HG03135 (cell line): ENCODE measurements around the gene ARID2.
A peak's percentile ranks its signal among the peaks of the same experiment; 100 is the strongest.

Experiments
- ATAC-seq: cut with Tn5 transposase; IDR thresholded peaks from one replicate; pipeline ENCODE4 v1.9.1; 2021; ENCODE audit warnings: mild to moderate bottlenecking, moderate library complexity; ENCODE audit not compliant: unreplicated experiment

ARID2 gene

DNA sequence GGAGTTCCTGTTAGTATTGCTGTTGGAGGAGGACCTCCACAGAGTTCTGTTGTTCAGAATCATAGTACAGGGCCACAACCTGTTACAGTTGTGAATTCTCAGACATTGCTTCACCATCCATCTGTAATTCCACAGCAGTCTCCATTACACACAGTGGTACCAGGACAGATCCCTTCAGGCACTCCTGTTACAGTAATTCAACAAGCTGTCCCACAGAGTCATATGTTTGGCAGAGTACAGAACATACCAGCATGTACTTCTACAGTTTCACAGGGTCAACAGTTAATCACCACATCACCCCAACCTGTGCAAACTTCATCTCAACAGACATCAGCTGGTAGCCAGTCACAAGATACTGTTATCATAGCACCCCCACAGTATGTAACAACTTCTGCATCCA lies 120.8 kb downstream of the ARID2 start:
- no peak for ATAC-seq

DNA sequence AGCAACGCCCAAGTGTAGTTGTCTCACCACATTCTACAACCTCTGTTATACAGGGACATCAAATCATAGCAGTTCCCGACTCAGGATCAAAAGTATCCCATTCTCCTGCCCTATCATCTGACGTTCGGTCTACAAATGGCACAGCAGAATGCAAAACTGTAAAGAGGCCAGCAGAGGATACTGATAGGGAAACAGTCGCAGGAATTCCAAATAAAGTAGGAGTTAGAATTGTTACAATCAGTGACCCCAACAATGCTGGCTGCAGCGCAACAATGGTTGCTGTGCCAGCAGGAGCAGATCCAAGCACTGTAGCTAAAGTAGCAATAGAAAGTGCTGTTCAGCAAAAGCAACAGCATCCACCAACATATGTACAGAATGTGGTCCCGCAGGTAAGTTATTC lies 123.0 kb downstream of the ARID2 start:
- ATAC-seq = no peak

DNA sequence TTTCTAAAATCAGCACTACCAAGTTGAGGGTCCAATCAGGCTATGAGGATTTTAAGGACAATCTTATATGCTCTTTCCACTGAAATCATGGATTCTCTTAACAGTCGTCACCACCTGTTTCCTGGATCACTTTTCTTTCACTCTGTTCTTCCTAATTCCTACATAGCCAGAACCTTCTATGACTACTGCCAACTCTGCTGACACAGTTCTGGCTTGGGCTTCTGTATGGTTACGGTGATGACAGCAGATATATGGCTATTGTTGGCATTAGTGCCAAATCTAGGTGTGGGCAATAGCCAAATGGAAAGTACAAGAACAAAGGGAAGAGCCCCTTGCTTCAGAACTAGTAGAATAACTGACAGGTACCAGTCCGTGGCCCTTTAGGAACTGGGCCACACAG lies 124.0 kb downstream of the ARID2 start:
- no peak for ATAC-seq

DNA sequence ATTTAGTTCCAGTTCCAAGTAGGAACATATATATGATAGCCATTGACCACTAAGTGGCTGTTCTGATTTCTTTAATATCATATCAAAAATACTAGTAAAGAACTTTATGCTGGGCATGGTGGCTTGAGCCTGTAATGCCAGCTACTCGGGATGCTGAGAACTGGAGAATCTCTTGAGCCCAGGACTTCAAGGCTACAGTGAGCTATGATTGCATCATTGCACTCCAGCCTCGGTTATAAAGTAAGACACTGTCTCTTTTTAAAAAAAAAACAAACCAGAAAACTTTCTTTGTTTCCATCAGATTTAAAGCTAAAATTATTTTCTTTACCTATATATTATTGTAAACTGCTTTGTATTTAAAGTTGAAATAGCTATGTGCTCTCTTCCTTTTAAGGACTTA lies 133.8 kb downstream of the ARID2 start:
- ATAC-seq = no peak

DNA sequence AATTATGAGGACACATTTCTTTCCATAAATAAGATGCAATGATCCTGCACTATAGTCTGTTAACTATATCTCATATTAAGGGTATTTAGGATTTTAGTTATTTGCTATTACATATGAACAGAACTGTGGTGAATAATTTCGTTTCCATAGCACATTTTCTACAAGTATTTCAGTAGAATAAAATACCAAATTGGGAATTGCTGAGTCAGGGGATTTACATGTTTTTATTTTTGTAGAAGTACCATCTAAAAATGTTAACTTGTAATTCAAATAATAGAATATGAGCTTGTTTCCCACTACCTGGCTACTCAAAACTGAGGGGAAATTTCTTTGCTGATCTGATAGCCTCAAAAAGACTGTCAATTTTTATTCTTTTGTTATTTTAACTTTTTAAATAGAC lies 136.8 kb downstream of the ARID2 start:
- no peak for ATAC-seq

DNA sequence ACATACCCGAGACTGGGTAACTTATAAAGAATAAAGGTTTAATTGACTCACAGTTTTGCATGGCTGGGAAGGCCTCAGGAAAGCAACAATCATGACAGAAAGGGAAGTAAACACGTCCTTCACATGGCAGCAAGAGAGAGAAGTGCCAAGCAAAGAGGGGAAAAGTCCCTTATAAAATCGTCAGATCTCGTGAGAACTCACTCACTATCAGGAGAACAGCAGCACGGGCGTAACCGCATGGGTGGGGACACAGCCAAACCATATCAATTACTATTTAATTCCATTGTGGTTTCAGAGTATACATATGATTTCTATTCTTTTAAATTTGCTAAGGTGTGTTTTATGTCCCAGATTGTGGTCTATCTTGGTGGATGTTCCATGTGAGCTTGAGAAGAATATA lies 142.9 kb downstream of the ARID2 start:
- ATAC-seq = no peak

DNA sequence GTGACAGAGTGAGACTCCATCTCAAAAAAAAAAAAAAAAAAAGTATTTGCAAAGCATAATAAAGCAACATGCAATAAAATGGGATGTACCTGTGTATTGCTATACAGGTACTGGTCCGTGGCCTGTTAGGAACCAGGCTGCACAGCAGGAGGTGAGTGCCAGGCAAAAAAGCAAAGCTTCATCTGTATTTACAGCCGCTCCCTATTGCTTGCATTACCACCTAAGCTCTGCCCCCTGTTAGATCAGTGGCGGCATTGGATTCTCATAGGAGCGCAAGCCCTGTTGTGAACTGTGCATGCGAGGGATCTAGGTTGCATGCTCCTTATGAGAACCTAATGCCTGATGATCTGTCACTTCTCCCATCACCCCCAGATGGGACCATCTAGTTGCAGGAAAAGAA lies 147.6 kb downstream of the ARID2 start:
- ATAC-seq = no peak

DNA sequence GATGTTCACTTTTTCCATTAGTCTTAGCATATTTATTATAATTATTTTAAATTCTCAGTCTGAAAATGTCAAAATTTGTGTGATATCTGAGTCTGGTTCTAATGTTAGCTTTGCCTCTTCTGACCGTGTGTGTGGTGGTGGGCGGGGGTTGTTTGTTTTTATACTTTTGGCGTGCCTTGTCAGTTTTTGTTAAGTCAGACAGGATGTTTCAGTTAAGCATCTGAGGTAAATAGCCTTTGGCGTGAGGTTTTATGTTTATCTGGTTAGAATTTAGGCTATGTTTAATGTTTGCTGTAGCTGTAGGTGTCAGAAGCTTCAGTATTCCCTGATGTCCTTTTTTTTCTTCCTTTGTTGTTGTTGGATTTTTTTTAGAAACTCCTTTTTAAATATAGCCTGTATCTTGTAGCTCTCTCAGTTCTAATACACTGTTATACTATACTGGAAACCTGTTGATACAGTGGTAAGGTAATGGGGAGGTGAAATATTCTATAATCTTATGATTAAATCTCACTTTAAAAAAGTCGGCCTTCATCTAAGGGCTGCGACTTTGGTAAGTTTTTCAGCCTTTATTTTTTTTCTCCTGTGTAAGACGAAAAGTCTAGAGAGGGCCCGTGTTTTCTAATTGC lies 149.2 kb downstream of the ARID2 start:
- no peak for ATAC-seq

DNA sequence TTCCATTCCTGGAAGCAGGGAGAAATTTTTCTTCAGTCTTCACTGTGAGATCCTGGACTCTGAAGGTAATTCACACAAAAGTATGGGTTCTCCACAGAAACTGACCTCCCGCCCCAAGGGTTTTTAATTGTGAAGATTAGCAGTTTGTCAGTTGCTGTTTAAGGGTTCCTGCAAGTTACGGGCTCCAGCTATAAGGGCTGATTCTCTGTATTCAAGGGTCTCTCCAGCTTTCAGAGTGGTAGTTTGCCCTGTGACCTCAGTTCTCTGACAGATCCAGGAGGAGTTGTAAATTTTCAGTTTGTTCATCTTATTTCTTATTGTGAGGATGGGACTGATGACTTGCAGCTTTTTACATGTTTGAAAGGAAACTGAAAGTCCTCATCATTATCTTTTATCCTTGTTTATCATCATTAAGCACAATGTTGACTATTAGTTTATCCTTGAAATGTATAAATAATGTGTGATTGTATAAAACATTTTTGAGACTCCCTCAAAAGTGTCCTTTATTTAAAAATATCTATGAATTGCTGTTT lies 149.9 kb downstream of the ARID2 start:
- no peak for ATAC-seq

DNA sequence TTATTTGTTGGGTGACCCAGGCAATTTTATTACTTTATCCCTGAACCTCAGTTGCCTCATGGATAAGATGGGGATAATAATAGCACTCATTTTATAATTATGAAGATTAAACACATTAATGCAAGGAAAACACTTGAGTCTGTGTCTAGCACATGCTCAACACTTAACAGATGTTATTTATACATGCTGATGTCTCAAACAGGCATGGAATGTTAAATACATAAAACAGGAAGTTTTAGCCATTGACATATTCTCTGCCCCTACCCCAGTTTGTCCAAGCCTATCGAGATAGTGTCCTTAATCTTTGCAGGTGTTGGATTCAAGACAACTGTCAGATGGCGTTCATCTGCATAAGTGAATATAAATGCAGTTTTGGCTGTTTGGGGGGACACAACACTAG lies 151.0 kb downstream of the ARID2 start:
- ATAC-seq = no peak

DNA sequence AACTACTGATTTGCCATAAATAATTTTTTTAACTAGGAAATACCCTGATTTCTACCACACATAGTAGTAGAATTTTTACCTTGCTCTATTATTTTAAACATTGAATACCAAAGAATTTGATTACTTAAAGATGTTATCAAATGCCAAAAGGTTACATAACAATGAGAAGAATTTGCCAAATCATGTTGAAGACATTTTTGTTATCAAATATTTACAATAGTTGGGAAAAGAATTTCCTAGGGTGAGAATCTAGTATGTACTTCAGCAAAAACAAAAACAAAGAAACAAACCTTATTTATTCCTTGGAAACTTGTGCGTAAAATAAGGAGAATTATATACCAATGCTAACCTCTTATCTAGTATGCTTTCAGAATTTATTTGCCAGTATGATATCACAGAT lies 153.7 kb downstream of the ARID2 start:
- ATAC-seq = no peak

DNA sequence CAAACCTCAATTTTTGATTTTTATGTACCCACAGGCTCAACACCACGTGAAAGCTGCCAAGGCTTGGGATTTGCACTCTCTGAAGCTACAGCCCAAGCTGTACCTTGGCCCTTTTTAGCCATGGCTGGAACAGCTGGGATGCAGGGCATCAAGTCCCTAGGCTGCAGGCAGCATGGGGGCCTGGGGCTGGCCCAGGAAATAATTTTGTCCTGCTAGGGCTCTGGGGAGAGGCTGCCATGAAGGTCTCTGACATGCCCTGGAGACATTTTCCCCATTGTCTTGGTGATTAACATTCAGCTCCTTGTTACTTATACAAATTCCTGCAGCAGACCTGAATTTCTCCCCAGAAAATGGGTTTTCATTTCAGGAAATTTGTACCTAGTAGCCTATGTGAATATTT lies 157.2 kb downstream of the ARID2 start:
- no peak for ATAC-seq

DNA sequence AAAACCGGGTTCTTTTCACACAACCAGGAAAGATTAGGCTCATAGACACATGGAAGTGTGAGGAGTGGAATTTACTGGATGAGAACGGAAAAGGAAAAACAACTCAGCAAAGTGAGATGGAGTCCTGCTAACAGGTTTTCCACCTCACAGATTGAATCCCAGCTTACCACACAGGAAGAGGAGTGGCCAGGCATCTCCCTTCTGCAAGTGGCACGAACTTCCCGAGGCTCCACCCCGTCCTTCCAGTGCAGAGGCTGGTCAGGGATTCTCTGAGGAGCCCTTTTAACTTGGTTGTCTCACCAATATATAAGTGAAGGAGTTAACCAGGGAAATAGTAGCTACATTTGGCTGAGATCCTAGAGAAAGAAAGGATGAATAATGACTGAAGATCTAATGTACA lies 158.0 kb downstream of the ARID2 start:
- ATAC-seq = no peak

DNA sequence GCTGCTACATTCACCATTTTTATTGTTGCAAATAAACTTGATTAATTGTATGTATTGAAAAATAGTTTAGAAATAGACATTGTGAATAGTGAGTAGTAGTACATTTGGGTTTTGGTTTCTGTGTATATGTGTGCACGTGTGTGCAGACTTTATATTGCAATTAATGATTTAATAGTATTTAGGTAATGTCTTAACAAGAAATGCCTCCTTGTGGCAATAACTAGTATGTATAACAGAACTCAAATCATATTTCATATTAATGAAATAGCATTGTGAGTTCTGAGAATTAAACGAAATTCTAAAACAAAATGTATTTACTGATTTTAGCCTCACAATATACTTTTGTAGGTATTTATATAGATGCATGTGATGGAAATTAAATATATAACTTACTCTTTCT lies 160.8 kb downstream of the ARID2 start:
- no peak for ATAC-seq

DNA sequence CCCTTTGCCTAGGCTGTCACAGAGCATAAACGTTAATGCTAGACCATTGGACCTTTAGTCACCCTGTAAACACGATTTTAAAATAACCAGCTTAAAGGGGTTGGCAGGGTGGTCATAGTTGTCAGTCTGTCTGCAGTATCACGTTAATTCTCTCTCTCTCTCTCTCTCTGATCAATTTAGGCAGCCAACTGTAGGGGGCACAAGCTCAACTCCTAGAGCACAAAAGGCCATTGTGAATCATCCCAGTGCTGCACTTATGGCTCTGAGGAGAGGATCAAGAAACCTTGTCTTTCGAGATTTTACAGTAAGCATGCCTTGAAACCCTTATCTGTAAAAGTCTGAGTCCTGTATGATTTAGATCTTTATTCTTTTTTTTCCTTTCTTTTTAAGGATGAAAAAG lies 163.7 kb downstream of the ARID2 start:
- ATAC-seq = no peak

DNA sequence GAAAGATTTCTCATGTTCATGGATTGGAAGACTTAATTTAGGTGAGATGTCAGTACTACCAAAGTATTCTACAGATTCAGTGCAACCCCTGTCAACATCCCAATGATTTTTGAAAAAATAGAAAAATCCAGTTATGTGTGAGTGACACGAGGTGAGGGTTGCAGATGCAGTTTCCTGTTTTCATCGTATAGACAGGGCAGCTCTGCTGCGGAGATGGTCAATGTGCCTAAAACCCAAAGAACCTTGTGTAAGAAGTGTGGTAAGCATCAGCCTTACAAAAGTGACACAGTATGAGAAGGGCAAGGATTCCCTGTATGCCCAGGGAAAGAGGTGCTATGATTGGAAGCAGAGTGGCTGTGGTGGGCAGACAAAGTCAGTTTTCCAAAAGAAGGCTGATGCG lies 166.5 kb downstream of the ARID2 start:
- no peak for ATAC-seq

DNA sequence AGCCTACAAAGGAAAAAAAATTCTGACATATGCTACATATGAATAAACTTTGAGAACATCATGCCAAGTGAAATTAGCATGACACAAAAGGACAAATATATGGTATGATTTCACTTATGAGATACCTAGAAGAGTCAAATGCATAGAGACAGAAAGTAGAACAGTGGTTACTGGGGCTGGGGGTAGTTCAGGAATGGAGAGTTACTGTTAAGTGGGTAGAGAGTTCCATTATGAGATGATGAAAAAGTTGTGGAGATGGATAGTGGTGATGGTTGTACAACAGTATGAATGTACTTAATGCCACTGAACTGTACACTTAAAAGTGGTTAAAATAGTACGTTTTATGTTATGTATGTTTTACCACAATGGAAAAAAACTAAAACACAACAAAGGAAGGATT lies 168.6 kb downstream of the ARID2 start:
- no peak for ATAC-seq

DNA sequence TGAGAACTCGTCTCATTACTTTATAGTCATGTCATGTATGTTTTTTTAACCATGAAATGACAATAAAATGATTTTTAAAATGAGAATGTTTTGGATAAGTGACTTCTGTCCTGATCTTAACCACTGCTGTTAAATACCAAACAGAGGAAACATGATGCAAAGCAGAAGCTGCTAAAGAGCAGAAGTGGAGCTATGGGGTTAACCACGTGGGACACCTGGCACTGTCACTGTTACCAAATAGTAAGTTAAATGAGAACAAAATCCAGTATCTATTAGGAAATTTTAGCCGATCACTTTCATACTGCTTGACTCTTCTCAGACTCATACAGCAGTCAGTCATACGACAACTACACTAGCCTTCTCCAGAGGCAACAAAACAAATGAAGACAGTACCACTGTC lies 178.4 kb downstream of the ARID2 start:
- peak; percentile 80 for ATAC-seq

DNA sequence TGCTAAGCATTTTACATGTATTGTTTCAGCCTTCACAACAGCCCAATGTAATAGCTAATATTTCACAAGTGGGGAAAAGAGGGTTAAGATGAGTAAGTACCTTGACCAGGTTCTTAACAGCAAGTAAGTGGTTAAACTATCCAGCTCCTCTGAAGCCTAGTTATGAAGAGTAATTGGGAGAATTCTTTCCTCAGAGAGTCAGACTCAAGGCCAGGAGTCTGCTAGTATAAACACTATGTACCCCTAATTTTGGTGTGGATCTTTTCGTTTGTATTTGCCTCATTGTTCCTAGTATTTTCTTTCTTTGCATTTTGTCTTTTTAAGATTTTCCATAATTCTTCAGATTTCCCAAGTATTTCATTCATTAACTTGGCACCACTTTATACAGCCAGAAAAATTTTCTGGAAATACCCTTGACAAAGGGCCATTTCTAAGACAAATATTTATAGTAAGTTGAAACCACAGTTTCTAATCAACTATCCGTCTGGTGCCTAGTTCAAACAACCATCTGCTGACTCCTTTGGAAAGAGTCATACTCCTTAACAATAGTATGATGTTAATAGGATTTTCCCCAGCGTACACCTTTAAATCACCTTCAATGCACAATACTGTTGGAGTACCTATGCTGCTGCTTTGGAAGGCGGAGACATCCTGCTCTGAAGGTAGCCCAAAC lies 179.7 kb downstream of the ARID2 start:
- ATAC-seq = no peak

DNA sequence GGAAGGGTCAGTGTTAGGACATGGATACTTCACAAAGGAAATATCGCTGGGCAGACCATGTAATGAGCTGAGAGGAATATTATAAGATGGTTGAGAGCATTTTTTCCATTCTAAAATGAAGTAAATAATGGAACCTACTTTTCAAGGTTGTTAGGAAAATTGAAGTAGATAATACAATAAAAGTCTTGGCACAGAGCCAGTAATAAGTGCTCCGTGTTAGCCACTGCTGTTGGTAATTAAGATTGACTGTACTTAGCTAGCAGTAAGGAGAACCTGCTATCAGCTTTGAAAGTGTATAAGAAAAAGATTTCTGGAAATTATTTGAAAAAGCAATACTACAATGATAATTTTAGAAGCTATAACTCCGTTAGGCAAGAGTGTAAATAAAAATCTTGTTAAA lies 183.3 kb downstream of the ARID2 start:
- ATAC-seq = no peak

DNA sequence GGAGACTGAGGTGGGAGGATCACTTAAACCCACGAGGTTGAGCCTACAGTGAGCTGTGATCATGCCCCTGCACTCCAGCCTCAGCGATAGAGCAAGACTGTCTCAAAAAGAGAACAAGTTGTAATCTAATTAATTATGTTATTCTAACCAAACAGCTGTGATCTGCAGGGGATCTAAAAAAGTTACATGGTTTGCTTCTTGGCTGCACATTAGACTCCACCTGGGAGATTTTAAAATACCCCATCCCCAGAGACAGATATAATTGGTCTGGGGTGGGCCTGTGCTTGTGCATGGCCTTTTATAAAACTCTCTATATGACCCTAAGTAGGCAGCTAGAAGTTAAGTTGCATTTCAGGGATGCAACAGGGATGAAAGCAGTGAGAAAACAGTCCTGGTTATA lies 184.1 kb downstream of the ARID2 start:
- ATAC-seq = no peak

DNA sequence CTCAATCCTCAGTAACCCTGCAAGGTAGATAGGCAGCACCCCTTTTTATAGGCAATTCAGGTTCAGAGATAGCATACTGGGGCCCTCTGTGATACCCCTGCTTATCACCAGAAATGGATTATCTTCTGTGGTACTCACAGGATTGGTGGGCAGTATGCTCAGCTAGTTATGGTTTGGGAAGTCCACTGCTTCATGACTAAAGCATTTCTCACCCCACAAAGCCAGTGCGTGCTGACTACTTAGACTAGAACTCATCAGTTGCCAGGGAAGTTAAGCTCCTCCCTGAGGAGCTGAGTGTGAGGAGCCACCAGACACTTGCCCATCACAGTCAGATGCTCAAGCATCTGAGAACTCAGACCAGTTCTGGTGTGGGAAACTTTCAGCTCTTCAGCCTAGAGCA lies 184.6 kb downstream of the ARID2 start:
- peak; percentile 47 for ATAC-seq

DNA sequence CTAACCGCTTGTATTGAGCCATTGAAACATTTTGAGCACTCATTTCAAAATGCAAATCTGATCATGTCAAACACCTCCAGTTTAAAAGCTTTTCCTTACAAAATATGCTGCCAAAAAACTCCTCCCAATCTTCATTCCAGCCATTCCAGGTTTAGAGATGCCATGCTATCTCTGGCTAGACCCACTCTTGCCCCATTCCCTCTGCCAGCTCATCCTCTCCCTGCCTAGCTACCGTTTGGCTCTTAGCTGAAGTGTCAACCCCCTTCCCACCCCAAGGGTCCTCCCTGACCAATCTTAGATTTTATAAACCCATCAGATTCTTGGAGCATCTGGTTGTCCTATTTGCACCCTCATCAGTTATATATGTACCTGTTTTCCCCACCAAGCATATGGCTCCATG lies 185.9 kb downstream of the ARID2 start:
- ATAC-seq = no peak
